Measurements from ENCODE around the gene POGZ. TPM values are rescaled to one million over a fixed set of nuclear protein-coding genes. Genes with fewer than 3 reads are reported as not detected.

POGZ gene
- total RNA-seq, 1 experiment from 2014 or later, result 76.0 TPM

- no peak overlapping the region for H3K4me3 ChIP-seq (ENCODE audit: low read depth in 2 of 2, low read length in 2 of 2)
- no TSS peak for BruUV-seq (replicated peaks)
- ChIA-PET CTCF (no interaction called here), POLR2A (no interaction called here)
- no peak for ATAC-seq
- peaks cover 5% of the 10 kb centered on the region; the same call in 1 of the 2 replicates for H3K9me3 ChIP-seq (ENCODE audit: control insufficient read depth, insufficient read depth, low read depth, low read length)
- H3K36me3 ChIP-seq (ENCODE audit: control insufficient read depth, insufficient read depth, low read length), result no peaks in the 10 kb centered on the region
- no peak for TF ChIP-seq POLR2AphosphoS5 (IDR thresholded peaks at IDR 0.05; ENCODE audit: low read depth, low read length)
- TF ChIP-seq, protein P1, sequence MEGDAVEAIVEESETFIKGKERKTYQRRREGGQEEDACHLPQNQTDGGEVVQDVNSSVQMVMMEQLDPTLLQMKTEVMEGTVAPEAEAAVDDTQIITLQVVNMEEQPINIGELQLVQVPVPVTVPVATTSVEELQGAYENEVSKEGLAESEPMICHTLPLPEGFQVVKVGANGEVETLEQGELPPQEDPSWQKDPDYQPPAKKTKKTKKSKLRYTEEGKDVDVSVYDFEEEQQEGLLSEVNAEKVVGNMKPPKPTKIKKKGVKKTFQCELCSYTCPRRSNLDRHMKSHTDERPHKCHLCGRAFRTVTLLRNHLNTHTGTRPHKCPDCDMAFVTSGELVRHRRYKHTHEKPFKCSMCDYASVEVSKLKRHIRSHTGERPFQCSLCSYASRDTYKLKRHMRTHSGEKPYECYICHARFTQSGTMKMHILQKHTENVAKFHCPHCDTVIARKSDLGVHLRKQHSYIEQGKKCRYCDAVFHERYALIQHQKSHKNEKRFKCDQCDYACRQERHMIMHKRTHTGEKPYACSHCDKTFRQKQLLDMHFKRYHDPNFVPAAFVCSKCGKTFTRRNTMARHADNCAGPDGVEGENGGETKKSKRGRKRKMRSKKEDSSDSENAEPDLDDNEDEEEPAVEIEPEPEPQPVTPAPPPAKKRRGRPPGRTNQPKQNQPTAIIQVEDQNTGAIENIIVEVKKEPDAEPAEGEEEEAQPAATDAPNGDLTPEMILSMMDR (IDR thresholded peaks at IDR 0.05), result no peak
- TF ChIP-seq, protein P2, sequence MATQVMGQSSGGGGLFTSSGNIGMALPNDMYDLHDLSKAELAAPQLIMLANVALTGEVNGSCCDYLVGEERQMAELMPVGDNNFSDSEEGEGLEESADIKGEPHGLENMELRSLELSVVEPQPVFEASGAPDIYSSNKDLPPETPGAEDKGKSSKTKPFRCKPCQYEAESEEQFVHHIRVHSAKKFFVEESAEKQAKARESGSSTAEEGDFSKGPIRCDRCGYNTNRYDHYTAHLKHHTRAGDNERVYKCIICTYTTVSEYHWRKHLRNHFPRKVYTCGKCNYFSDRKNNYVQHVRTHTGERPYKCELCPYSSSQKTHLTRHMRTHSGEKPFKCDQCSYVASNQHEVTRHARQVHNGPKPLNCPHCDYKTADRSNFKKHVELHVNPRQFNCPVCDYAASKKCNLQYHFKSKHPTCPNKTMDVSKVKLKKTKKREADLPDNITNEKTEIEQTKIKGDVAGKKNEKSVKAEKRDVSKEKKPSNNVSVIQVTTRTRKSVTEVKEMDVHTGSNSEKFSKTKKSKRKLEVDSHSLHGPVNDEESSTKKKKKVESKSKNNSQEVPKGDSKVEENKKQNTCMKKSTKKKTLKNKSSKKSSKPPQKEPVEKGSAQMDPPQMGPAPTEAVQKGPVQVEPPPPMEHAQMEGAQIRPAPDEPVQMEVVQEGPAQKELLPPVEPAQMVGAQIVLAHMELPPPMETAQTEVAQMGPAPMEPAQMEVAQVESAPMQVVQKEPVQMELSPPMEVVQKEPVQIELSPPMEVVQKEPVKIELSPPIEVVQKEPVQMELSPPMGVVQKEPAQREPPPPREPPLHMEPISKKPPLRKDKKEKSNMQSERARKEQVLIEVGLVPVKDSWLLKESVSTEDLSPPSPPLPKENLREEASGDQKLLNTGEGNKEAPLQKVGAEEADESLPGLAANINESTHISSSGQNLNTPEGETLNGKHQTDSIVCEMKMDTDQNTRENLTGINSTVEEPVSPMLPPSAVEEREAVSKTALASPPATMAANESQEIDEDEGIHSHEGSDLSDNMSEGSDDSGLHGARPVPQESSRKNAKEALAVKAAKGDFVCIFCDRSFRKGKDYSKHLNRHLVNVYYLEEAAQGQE (IDR thresholded peaks at IDR 0.05; ENCODE audit: insufficient read depth in 1 of 2, low read depth in 2 of 2, low read length in 1 of 2), result no peak
- no peak for TF ChIP-seq SIN3A (IDR thresholded peaks at IDR 0.05; ENCODE audit: borderline replicate concordance, insufficient read depth, low read depth, low read length)
- TF ChIP-seq TCF7L2 (IDR thresholded peaks at IDR 0.05; ENCODE audit: low read depth, low read length), result no peak
- no peak for DNase-seq (ENCODE audit: low read depth, low spot score)
- no peaks in the 10 kb centered on the region for H3K4me1 ChIP-seq (ENCODE audit: control insufficient read depth, insufficient read depth, low read length)
- in situ Hi-C loops (cut with HindIII; ENCODE audit: low pct_unique_long_range_greater_than_20kb, low sequenced_read_pairs) (no loop called here), intact Hi-C loops (cut with micrococcal nuclease; ENCODE audit: unreplicated experiment) (no loop called here)
- no peaks in the 10 kb centered on the region for H3K27me3 ChIP-seq (ENCODE audit: control insufficient read depth, insufficient read depth, low read length)
- no peak overlapping the region for H3K27ac ChIP-seq (ENCODE audit: low read length)
Measured at GRCh38 chr1:151364996-151365395, 94.3 kb downstream of the POGZ start.

DNA sequence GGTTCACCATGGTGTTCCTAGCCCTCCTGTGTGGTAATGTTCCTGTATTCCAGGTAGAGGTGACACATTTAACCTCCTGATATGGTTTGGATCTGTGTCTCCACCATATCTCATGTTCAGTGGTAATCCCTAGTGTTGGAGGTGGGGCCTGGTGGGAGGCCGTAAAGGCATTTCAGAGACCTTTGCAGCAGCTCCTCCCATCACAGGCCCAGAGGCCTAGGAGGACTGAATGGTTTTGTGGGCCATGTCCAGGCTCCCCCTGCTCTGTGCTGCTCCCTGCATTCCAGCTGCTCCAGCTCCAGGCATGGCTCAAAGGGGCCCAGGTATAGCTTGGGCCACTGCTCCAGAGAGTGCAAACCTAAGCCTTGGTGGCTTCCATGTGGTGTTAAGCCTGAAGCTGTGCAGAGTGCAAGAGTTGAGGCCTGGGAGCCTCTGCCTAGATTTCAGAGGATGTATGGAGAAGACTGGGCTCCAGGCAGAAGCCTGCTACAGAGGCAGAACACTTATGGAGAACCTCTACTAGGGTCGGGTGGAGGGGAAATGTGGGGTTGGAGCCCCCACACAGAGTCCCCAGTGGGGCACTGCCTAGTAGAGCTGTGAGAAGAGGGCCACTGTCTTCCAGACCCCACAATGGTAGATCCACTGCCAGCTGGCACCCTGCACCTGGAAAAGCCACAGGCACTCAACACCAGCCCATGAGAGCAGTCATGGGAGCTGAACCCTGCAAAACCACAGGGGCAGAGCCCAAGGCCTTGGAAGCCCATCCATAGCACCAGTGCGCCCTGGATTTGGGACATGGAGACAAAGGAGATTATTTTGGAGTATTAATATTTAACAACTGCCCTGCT, 96.8 kb downstream of the POGZ start:
- BruUV-seq (replicated peaks), result no TSS peak
- H3K9me3 ChIP-seq (ENCODE audit: control insufficient read depth, insufficient read depth, low read depth, low read length), result peaks cover 5% of the 10 kb centered on the region; the same call in 1 of the 2 replicates
- H3K27ac ChIP-seq (ENCODE audit: low read length), result no peak overlapping the region
- no peaks in the 10 kb centered on the region for H3K4me1 ChIP-seq (ENCODE audit: control insufficient read depth, insufficient read depth, low read length)
- ATAC-seq (no peak), DNase-seq (ENCODE audit: low read depth, low spot score) (no peak)
- intact Hi-C loops (cut with micrococcal nuclease; ENCODE audit: unreplicated experiment), result no loop called here
- no peaks in the 10 kb centered on the region for H3K36me3 ChIP-seq (ENCODE audit: control insufficient read depth, insufficient read depth, low read length)
- TF ChIP-seq SIN3A (IDR thresholded peaks at IDR 0.05; ENCODE audit: borderline replicate concordance, insufficient read depth, low read depth, low read length), result no peak
- TF ChIP-seq, protein P2 (IDR thresholded peaks at IDR 0.05; ENCODE audit: insufficient read depth in 1 of 2, low read depth in 2 of 2, low read length in 1 of 2), result no peak
- TF ChIP-seq POLR2AphosphoS5 (IDR thresholded peaks at IDR 0.05; ENCODE audit: low read depth, low read length), result no peak
- TF ChIP-seq, protein P1 (IDR thresholded peaks at IDR 0.05), result no peak
- no peak for TF ChIP-seq TCF7L2 (IDR thresholded peaks at IDR 0.05; ENCODE audit: low read depth, low read length)
- H3K27me3 ChIP-seq (ENCODE audit: control insufficient read depth, insufficient read depth, low read length), result no peaks in the 10 kb centered on the region
- in situ Hi-C loops (cut with HindIII; ENCODE audit: low pct_unique_long_range_greater_than_20kb, low sequenced_read_pairs), result no loop called here
- ChIA-PET CTCF (interaction anchor here (1.2 kb wide), 1 partner anchor 19 kb away, joined by 3 read pairs; no protein-coding TSS in a partner anchor), POLR2A (no interaction called here)
- no peak overlapping the region for H3K4me3 ChIP-seq (ENCODE audit: low read depth in 2 of 2, low read length in 2 of 2)
